Cardiac septum (tissue), 1 donor: ENCODE measurements around the gene CRACDL. TPM values are rescaled to one million over a fixed set of nuclear protein-coding genes. Genes with fewer than 3 reads are reported as not detected.

Experiments used
- DNase-seq: peaks from one replicate; pipeline ENCODE4 v3.0.0-alpha.2; 2020; ENCODE audit warnings: low spot score
- intact Hi-C: fragments of 100-400 bp; cut with DNase I; formaldehyde crosslinking; loops from one replicate; pipeline ENCODE4 v1.14.0; 2022
- long read RNA-seq: library from polyadenylated mRNA; unstranded; transcript quantifications from one replicate; pipeline ENCODE4 v2.0.0, GENCODE V29; 2021
- total RNA-seq: library from RNA; stranded (reverse); fragmentation: NEBNext Ultra II Directional; extraction: Animal tissue kit (Norgen Biotek cat#: 25700); gene quantifications from one replicate; pipeline ENCODE4 v1.2.1, GENCODE V29; 2021
- donor health status: DM: no; HTN: no; CAD: no.

Gene CRACDL, protein sequence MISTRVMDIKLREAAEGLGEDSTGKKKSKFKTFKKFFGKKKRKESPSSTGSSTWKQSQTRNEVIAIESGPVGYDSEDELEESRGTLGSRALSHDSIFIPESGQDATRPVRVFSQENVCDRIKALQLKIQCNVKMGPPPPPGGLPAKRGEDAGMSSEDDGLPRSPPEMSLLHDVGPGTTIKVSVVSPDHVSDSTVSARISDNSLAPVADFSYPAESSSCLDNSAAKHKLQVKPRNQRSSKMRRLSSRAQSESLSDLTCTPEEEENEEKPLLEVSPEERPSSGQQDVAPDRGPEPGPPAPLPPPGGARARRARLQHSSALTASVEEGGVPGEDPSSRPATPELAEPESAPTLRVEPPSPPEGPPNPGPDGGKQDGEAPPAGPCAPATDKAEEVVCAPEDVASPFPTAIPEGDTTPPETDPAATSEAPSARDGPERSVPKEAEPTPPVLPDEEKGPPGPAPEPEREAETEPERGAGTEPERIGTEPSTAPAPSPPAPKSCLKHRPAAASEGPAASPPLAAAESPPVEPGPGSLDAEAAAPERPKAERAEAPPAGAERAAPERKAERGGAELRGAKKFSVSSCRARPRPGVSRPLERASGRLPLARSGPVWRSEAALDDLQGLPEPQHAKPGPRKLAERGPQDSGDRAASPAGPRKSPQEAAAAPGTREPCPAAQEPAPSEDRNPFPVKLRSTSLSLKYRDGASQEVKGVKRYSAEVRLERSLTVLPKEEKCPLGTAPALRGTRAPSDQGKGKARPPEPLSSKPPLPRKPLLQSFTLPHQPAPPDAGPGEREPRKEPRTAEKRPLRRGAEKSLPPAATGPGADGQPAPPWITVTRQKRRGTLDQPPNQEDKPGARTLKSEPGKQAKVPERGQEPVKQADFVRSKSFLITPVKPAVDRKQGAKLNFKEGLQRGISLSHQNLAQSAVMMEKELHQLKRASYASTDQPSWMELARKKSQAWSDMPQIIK
- 3.3 TPM for total RNA-seq
- long read RNA-seq, partial matches to known transcripts = 10 of 15 reads
- long read RNA-seq, other reads (novel, unspliced or antisense) = 5 of 15 reads

GRCh38 chr2:98935777-98936352 lies at the start of gene CRACDL:
TSS of gene CRACDL (minus strand) at chr2:98936225. CDS start at chr2:98846800, 89,425 bp downstream.
- intact Hi-C loops = no loop called here
- DNase-seq = no peak

DNA sequence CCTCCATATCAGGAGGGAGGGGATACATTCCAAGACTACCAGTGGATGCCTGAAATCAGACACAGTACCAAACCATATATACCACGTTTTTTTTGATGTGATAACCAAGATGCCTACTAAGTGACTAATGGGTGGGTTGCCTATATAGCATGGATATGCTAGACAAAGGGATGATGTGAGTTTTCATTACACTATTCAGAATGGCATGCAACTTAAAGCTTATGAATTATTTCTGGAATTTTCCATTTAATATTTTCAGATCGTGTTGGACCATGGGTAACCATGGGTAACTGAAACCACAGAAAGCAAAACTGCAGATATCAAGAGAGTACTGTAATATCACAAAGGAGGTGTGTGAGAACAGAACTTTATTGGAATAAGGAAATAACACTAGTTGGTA lies 39.6 kb upstream of the CRACDL start:
- intact Hi-C loops = no loop called here
- no peak for DNase-seq

DNA sequence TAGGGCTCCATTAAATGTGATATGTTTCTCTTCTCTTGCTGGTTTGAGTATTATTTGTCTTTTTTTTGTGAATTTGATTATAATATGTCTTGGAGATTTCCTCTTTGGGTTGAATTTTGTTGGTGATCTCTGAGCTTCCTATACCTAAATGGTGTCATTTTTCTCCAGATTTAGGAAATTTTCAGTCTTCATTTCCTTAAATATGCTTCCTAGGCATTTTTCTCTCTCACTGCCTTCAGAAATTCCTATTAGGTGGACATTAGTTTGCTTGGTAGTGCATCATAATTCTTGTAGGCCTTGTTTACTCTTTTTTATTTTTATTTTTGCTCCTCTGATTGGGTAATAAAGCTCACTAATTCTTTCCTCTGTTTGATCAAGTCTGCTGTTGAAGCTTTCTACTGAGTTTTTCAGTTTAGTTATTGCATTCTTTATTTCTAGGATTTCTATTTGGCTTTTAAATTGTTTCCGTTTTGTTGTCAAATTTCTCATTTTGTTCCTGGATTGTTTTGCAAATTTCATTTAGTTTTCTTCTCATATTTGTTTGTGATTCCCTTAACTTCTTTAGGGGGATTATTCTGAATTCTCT lies 36.6 kb upstream of the CRACDL start:
- DNase-seq = no peak
- intact Hi-C loops = no loop called here

- no peak for DNase-seq
- intact Hi-C loops = no loop called here
These were observed 23.9 kb upstream of the CRACDL start for GRCh38 chr2:98959810-98960507.

GRCh38 chr2:98952966-98953365 lies 16.9 kb upstream of the CRACDL start:
- intact Hi-C loops = no loop called here
- DNase-seq = no peak

DNA sequence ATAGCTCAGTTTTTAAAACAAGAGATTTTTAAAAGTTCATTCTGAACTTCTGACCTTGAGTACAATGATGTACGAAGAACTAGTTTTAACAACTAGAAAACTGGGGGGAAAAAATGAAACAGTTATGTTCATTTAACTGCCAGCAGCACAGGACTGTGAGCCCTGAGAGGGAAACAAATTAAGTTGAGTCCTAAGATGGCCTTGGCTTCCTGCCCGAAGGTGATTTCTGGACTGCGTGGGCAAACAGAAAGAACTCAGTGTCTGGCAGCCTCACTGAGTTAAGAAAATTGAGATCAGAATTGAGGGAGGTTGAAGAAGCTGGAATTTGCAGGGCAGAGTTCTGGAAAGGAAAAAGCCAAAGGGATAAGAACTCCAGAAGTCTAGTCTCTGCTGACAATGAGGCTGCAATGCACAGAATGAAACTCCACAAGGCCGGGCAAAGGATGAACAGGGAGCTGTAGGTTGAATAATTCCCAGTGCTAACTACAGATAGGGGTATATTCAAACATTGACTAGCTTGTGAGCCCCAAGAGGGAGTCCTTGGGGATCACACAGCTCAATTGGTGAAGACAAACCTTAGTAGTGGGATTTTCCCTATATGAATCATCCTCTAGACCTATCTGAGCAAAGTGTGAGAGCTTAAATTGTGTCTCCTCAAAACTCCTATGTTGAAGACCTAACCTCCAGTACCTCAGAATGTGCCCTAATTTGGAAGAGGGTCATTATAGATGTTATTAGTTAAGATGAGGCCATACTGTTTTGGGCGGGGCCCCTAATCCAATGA lies 13.1 kb upstream of the CRACDL start:
- no peak for DNase-seq

DNA sequence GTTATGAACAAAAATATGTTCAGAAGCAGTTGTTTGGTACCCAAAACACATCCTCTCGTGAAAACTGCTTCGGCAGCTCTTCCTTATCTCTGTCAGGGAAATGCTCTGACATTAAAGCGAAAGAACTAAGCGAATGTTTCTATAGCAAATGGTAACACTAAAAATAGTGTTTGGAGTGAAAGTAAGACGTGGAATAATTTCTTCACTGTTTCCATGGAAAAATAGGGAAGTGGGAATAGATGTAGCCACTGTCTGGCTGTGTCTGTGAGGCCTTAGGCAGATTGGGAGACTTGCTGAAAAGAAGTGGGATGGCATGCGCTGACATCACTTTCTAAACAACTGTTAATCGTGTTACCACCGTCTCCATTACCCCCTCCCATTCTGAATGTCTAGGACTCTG lies 11.5 kb upstream of the CRACDL start:
- DNase-seq = no peak
- intact Hi-C loops = no loop called here

More for the DNA sequence above, 13.1 kb upstream of the CRACDL start:
- intact Hi-C loops = no loop called here

- intact Hi-C loops = no loop called here
- DNase-seq = no peak
These were observed 10.8 kb upstream of the CRACDL start for GRCh38 chr2:98946855-98947254.

- intact Hi-C loops = no loop called here
These were observed 8.8 kb upstream of the CRACDL start for GRCh38 chr2:98944775-98945174.

GRCh38 chr2:98940102-98940501 lies 4.1 kb upstream of the CRACDL start:
- intact Hi-C loops = no loop called here
- no peak for DNase-seq

More at GRCh38 chr2:98944775-98945174, 8.8 kb upstream of the CRACDL start:
- DNase-seq = no peak

- no peak for DNase-seq
- intact Hi-C loops = no loop called here
These were observed 1.9 kb upstream of the CRACDL start for GRCh38 chr2:98937906-98938305.

DNA sequence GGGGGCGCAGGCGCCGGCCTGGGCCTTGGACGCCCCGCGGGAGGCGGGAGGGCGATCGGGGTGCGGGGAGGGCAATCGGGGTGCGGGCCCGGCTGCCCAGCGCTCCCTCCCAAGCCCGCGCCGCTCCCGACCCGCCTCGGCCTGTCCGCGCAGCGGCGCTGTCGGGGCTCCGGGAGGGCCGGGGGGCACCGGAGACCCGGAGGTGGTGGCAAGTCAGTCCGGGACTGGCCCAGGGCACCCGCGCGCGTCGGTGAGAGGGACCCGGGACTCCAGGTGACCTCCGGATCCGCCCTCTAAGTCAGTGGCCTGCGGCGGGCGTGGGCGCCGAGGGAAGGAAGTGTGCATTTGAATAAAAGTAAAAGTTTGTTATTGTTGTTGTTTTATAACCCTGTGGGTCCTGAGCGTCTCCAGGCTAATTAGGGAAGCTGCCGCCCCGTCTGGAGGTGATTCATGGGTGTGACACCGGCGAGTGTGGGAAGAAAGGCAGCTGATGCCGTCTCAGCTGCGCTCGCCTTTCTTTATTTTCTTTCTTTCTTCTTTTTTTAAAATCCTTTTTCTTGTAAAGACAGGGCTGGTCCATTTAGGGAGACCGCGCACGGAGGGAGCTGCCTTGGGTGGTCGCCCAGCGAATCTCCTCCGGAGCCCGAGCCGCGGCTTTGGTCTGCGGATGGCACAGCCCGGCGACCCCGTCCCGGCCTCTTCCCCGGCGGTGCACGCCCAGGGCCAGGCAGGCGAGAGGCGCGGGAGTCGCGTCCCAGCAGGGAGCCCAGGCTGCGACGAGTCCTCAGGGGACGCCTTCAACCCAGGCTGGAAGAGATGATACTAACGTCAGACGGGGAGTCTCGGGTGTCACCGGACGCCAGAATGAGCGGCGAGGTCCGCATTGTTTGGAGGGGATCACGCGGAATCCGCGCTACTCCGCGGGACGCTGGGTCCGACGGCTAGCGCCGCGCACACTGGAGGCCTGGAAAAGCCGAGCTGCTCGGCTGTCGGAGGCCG lies 627 bp upstream of the CRACDL start:
- DNase-seq = no peak
- intact Hi-C loops = no loop called here

- intact Hi-C loops = no loop called here
These were observed 784 bp downstream of the CRACDL start for GRCh38 chr2:98935111-98935770.

DNA sequence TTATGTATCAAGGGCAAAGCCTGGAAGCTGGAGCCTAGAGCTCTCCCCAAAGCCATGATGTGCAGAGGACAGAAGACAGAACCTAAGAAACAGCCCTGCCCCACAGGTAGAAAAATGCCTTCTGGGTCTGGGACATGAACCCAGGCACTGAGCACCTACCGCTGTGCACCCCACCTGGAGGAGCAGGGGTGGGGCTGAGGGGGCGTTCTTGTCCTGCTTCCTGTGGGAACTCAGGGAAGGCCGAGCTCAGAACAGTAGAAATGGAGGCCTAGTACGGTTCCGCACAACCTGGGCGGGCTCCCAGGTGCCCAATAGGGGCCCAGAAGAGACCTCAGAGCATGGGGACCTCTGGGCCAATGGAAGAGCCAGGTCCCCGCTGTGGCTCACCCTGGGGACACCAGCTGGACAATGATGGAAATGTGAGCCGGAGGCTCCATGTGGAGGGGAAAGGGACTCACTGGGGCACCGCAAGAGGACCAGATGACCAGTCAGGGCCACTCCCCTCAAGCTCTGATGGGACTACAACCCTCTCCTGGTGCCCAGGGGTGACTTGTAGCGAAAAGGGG lies 3.2 kb downstream of the CRACDL start:
- intact Hi-C loops = no loop called here
- DNase-seq = no peak

More at GRCh38 chr2:98935111-98935770, 784 bp downstream of the CRACDL start:
- no peak for DNase-seq

GRCh38 chr2:98932164-98932563 lies 3.9 kb downstream of the CRACDL start:
- DNase-seq = no peak
- intact Hi-C loops = no loop called here

- DNase-seq = no peak
- intact Hi-C loops = no loop called here
These were observed 4.4 kb downstream of the CRACDL start for GRCh38 chr2:98931596-98931995.
